Embryonic facial prominence (tissue), 1 donor: Measurements from ENCODE around the gene PPM1B.
"Not testable (repeated sequence)": the region's sequence is repeated elsewhere in the genome, so short reads cannot be mapped to it uniquely, and the experiment has no call there.

Source experiments
- DNase-seq: peaks from one replicate; pipeline ENCODE4 v3.0.0-alpha.2; 2016; ENCODE audit errors: extremely low spot score

The PPM1B gene

DNA sequence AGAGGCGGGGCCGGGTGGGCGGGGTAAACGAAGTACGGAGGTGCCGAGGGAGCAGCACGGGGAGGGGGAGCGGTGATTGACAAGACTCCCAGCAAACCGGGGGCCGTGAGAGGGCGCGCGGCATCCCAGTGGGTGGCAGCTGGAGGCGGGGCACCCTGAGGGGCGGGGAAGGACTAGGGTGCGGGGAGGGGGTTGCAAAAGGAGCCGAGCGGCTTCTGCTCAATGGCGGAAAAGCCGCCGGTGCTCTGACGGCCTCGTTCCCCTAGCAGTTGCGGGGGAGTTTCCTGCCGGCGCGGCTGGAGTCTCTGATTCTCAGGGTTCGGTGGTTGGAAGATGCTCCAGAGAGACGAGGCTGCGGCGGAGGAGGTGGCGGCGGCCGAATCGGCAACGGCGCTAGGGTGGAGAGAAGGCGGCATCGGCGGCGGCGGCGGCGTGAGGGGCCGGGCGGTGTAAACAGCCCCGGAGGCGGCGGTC, at the start of gene PPM1B:
TSS of gene PPM1B (plus strand) at position 195 of the 474 bp plus-strand sequence. CDS start 32,325 bp downstream, outside the sequence.
- DNase-seq = no peak

DNA sequence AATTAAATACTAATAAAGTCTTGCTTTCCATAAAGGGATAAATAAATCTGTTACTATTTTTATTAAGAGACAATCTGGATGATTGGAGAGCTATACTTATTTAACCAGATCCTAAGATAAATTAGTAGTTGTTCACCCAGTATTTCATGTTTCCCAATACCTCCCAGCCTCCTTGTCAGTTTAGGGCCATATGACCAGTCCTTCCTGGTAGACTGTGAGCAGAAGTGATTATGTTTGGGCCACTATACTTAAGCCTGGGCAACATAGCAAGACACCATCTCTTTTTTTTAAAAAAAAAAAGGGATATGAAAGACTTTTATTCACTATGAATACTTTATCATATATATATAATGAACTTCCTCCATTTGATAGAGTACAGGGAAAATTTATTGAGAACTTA, 48.8 kb upstream of the PPM1B start:
- no peak for DNase-seq

DNA sequence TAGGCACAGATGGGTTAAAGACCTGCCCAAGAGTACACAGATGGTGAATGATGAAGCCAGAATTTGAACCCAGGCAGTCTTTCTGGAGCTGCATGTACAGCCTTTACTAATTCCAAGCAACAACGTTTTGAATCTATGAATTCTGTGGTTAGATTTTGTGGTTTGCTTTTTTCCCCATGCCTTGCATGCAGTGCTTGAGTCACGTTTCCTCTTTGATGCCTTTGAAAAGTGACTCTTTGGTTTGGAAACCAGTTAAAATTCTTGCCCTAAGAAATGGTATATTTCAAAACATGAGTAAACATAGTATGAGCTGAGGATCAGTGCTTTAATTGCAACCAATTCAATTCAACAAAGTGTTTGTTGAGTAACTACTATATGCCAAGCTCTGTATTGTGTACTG, 48.2 kb upstream of the PPM1B start:
- no peak for DNase-seq

DNA sequence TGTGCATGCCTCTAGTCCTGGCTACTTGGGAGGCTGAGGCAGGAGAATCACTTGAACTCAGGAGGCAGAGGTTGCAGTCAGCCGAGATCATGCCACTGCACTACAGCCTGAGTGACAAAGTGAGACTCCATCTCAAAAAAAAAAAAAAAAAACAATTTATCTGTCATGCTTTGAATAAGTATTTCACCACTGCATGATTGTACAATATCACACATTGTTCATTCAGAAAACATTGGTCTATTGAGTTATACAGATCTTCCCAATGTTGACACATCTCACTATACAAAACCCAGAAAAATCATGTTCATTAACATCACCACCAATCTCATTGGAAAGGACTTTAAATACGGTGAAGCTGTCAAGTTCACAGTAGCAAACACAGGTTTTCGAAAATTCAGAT, 46.8 kb upstream of the PPM1B start:
- DNase-seq = no peak

DNA sequence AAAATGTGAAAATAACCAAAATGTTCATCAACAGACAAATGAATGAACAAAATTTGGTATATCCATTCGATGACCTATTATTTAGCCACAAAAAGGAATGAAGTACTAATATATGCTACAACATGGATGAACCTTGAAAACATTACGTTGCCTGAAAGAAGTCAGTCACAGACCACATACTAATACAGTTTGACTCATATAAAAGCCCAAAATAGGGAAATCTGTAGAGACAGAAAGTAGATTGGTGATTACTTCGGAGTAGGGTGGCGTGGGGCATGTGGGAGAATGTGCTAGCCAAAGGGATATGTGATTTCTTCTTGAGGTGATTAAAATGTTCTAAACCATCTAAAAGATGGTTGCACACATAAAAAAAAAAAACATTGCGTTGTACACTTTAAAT, 44.2 kb upstream of the PPM1B start:
- no peak for DNase-seq

DNA sequence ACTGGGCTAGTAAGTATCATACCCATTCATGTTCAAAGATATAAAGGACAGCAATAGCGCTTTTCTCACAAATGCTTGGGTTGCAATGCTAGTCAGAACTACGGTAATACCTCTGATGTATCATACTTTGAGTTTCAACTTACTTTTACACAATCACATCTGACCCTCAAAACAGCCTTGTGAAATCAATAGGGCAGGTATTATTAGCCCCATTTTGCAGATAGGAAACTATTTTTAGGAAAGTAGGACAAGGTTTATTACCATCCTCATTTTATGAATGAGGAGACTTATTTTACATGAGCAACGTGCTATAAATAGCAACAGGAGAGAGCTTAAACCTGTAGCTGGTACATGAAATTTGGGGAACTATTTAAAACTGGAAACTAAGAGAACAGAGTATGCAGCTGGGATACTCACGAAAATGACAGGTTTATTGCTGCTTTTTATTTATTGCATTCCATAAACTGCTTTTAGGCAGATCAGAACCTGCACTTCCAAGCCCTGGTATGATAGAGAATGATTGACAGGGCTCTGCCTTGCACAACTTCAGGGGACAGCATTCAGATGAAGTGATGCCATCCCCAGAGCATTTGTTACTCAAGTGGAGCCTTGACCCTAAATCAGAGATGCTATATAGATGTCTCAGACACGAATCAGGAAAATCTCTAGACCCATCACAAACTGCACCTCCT, 42.4 kb upstream of the PPM1B start:
- no peak for DNase-seq

DNA sequence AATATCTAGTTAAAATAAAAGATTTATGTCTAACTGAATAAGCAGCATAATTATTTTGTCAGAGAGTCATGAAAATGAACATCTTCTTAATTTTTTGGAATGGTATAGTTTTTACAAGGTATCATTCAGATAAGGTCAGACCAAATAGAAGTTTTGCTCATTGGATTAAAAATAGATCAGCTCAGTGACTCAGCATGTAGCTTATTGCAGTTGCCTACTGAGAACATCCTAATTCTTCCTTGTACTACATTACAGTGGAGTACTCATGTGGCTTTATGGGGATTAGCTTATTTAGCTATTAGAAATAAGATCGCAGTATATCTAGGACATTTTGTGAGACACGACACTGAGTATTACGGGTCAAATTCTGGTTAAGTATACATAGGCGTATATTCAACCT, 38.2 kb upstream of the PPM1B start:
- DNase-seq = no peak

DNA sequence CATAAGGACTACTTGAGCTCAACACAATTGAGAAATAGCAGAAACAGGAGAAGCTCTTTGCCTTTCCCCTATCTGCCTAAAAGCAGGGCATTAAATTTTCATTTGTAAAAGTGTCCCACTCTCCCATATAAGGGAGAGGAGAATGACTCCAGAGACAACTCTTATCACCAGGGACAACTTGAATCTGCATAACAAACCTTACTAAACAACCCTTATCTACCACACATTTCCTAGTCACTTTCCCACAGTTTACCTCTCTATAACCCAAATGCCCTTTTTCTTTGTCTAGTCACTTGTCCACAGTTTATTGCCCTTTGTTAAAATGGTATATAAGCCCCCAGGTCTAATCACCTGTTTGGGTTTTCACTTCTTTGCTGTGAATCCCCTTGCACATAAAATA, 37.5 kb upstream of the PPM1B start:
- no peak for DNase-seq

DNA sequence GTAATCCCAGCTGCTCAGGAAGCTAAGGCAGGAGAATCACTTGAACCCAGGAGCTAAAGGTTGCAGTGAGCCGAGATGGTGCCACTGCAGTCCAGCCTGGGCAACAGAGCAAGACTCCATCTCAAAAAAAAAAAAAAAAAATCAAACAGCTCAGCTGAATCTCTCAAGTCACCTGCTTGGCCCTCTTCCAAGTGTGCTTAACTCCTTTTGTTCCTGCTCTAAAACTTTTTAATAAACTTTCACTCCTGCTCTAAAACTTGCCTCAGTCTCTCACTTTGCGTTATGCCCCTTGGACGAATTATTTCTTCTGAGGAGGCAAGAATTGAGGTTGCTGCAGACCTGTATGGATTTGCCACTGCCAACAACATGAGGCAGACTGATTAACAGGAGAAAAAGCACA, 35.1 kb upstream of the PPM1B start:
- DNase-seq = not testable (repeated sequence)

DNA sequence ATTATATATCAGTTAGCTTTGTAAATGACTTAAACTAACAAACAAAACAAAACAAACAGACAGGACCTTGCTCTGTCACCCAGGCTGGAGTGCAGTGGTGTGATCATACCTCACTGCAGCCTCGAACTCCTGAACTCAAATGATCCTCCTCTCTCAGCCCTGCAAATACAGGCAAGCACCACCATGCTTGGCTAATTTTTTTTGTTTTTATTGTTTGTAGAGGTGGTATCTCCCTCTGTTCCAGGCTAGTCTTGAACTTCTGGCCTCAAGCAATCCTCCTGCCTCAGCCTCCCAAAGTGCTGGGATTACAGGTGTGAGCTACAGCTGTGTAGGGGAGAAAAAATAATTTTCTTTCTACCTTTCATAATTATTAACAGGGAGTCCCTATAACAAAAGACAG, 33.8 kb upstream of the PPM1B start:
- DNase-seq = no peak

DNA sequence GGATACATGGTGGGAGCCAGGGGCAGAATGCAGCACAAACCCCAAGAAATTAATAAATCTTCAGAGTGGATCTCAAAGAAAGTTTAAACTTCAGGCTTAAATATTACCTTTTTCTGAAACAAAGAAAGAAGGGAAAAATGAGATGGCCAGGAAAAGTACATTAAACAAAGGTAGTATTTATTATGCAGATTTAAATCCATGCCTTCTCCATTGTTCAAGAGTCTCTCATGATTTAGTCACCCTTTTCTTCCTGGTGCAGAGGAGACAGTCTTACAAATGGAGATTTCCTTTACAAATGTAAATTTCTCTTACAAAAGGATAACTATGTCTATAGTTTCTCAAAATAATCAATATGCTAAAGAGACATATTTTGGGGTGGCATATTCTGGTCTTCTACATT, 33.4 kb upstream of the PPM1B start:
- DNase-seq = no peak

DNA sequence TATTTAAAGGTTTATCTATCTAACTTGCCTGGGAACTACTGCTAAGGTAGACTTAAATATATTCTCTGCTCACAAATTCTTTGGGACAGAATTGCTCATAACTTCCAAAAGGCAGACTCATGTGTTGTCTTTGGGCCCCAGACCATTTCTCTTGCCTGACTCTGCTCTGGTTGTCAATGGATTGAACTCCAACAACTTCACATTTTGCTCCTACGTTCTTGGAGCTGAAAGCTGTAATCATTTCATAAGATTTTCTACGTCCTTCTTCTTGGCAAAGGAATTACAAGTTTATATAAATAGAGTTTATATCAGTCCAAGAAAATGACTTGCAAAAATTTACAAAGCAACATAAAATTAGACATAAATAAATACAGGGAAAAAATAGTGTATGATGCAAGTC, 32.9 kb upstream of the PPM1B start:
- no peak for DNase-seq

DNA sequence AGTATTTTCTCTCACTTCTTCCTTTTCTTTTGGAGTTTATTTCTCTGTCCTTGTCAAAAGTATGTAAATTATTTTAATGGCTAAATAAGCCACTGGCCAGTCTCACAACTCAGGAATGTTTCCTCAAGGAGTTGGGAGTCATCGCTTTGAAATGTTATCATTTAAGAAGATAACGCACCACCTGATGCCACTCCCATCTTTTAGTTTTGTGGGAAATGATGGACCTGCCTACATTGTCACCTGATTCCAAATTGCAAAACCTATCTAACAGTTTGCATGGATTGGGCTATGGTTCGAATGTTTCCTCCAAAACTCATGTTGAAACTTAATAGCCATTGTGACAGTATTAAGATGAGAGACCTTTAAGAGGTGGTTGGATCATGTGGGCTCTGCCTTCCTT, 32.4 kb upstream of the PPM1B start:
- no peak for DNase-seq

DNA sequence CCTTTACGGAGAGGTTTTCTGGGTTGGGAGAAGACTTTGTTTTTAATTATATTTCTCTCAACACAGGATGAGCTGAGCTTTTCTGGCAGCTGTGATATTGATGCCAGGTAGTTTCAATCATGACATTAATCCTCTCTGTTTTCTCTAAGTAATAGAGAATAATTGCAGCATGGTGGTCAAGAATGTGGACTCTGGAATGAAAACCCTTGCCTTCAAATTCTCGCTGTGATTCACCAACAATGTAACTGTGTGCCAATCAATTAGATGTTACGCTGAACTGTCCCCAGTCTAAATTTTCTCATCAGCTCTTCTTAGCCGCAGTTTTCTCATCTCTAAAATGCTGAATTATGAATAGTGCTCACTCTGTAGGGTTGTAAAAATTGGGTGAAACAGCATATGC, 31.6 kb upstream of the PPM1B start:
- no peak for DNase-seq

DNA sequence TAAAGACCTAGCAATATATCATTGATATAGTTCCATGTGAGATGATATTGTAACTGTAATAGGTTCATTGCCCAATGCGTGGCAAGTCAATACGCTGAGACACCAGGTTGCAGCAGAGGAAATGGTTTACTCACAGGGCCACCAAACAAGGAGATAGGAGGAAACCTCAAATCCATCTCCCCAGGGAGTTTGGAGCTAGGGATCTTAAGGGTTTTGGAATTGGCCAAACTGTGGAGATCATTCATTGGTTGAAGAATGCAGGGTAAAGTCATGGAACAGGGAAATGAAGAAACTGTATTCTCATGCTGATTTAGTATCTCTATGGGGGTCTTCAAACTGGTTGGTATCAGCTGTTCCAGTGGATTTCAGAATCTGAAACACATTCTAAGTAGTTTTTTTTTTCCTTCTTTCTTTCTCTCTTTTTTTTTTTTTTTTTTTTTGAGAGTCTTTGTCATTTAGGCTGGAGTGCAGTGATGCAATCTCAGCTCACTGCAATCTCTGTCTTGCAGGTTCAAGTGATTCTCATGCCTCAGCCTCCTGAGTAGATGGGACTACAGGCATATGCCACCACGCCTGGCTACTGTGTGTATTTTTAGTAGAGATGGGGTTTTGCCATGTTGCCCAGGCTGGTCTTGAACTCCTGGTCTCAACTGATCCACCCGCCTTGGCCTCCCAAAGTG, 30.7 kb upstream of the PPM1B start:
- DNase-seq = no peak

DNA sequence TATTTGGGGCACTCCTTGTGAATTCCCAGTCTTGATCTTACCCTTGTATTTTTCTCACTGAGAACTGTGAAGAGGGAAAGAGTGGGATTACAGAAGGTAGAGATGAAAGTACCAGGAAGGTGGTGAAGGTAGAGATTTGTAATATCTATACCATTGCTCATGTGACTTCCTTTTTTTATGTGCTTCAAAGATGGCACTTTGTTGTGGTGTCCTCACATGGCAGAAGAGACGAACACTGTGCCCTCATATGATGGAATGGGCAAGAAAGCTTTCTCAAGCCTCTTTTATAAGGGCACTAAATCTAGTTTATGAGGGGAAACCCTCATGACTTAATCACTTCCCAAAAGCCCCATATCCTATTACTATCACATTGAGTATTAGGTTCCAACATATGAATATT, 28.9 kb upstream of the PPM1B start:
- DNase-seq = no peak

DNA sequence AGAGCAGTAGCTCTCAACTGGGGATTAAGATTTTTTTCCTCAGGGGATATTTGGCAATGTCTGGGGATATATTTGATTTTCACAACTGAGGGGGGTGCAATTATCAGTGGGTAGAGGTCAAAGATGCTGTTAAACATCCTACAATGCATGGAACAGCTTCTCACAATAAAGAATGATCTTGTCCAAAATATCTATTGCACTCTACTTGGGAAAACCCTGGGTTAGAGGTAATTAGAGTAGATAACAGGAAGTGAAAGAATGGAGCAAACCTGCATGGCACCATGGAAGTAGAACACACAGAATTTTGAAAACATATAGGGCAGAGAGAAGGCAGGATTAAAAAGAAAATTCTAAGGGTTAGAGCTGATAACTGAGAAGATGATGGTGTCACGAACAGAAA, 26.4 kb upstream of the PPM1B start:
- DNase-seq = no peak

DNA sequence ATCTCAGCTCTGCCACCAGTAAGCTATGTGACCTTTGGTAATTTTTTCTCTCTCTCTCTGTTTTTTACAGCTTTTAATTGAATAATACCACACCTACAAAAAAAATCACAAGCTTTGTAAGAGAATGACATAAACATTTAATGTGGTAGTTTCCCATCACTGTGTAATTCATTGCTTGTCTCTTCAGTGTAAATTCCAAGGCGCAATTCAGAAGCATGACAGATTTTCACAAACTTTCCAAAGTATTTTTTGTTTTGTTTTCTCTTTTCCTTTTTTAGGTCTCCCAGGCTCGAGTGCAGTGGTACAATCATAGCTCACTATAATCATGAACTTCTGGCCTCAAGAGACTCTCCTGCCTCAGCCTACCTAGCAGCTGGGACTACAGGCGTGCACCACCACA, 25.0 kb upstream of the PPM1B start:
- no peak for DNase-seq

DNA sequence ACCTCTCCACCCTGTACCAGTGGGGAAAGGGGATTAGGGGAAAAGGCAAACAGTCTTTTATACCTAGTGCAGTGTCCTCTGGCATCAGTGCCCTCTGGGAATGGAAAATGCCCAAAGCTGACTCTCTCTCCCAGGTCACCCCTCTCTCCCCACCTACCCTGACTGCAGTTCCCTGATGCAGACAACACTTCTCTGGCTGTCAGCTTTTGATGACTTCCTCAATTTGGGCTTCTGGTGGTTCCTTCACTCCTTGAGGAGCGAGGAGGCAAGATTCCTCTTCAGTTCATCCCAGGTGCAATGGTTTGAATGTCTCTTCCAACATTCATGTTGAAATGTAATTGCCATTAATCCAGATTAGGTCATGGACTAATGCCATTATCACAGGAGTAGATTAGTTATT, 19.7 kb upstream of the PPM1B start:
- no peak for DNase-seq

DNA sequence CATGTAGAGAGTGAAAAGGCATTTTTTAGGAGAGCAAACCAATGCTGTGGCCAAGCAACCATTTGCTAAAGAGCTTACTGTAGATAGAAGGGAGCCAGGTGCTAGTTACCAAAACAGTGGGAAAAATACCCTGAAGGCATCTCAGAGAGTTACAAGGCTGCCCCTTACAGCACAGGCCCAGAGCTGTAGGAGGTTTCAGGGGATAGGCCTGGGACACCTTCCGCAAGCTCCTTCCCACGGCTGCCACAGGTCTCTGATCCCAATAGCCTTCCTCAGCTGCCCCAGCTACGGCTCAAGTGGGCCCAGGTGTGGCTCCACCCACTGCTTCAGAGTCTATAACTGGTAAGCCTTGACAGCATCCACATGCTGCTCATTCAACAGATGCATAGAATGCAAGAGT, 18.2 kb upstream of the PPM1B start:
- no peak for DNase-seq

DNA sequence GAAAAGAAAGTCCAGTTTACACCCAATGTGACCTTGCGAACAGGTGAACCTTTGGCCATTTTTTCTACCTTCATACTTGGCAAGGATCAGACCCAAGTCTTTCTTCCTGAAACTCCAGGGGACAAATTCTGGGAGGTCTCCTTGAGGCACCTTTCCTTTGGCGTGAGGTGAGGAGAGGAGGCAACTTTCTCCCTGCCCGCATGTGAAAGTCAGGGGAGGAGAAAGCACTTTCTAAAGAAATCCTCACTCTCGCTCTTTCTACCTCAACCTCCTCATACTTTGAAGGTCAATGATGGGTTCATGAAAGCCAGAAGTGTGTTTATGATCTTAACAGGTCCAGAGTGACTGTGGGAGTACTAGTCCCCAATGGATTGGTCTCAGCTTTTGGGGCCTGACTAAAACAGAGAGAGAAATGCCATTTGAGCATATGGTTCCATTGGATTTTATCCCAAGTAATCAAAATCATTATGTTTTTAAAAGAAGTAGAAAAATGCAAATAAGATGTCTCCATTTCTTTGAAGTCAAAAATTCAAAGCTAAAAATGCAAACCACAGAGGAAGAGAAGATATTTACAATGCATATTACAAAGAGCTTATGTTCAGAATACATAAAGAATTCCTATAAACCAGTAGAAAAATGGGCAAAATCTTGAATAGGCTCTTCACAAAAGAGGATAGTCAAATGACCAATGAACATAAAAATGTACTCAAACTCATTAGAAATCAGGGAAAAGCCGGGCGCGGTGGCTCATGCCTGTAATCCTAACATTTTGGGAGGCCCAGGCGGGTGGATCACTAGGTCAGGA, 15.6 kb upstream of the PPM1B start:
- DNase-seq = no peak

DNA sequence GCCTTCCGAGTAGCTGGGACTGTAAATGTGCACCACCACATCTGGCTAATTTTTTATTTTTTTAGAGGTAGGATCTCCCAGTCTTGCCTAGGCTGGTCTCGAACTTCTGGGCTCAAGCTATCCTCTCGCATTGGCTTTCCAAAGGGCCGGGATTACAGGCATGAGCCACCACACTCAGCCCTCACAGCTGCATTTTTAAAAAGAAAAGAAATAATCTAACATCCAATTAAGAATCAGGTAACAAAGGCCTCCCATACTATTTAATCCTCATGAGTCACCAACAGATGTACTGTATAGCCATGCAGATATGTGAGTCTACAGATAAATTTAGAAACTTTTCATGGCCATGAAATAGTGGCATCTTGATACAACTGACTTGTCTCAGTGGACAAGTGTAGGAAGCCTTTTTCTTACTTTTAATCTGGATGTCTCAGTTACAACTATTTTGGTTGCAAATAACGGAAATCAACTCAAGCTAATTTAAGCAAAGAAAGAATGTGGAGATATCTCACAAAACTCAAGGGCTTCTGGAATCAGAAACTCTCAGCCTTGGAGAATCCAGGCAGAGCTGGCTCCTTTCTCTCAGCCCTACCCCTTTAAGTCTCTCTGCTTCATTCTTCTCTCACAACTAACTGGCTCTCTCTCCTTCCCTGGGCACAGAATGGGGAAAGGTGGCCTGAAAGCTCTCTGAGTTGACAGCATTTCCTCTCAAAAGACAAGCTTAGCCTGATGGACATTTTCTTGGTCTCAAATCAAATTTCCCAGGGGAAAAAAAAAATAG, 12.8 kb upstream of the PPM1B start:
- DNase-seq = no peak
